GM21381 (cell line): ENCODE data around the gene NABP1.

Experiments
- ATAC-seq: cut with Tn5 transposase; IDR thresholded peaks from one replicate; pipeline ENCODE4 v1.9.1; 2021; ENCODE audit warnings: mild to moderate bottlenecking, moderate library complexity; ENCODE audit not compliant: unreplicated experiment

NABP1 gene

GRCh38 chr2:191703079-191703725 is 25.3 kb downstream of the NABP1 start:
- no peak for ATAC-seq

GRCh38 chr2:191705084-191705483 is 27.1 kb downstream of the NABP1 start:
- no peak for ATAC-seq

- no peak for ATAC-seq
Measured at GRCh38 chr2:191705701-191706100, 27.8 kb downstream of the NABP1 start.

GRCh38 chr2:191706791-191707190 is 28.9 kb downstream of the NABP1 start:
- no peak for ATAC-seq

- no peak for ATAC-seq
Measured at GRCh38 chr2:191707542-191707941, 29.6 kb downstream of the NABP1 start.

GRCh38 chr2:191710411-191710900 is 32.5 kb downstream of the NABP1 start:
- ATAC-seq, result no peak

GRCh38 chr2:191711621-191712020 is 33.7 kb downstream of the NABP1 start:
- no peak for ATAC-seq

- no peak for ATAC-seq
Measured at GRCh38 chr2:191713837-191714236, 35.9 kb downstream of the NABP1 start.

- no peak for ATAC-seq
Measured at GRCh38 chr2:191714925-191715324, 37.0 kb downstream of the NABP1 start.

GRCh38 chr2:191715471-191715870 is 37.5 kb downstream of the NABP1 start:
- ATAC-seq, result no peak

GRCh38 chr2:191719261-191719660 is 41.3 kb downstream of the NABP1 start:
- ATAC-seq, result no peak

GRCh38 chr2:191719938-191720337 is 42.0 kb downstream of the NABP1 start:
- no peak for ATAC-seq

GRCh38 chr2:191721331-191721730 is 43.4 kb downstream of the NABP1 start:
- no peak for ATAC-seq

- ATAC-seq, result no peak
Measured at GRCh38 chr2:191724015-191724414, 46.1 kb downstream of the NABP1 start.

GRCh38 chr2:191728750-191729624 is 51.1 kb downstream of the NABP1 start:
- no peak for ATAC-seq

- ATAC-seq, result no peak
Measured at GRCh38 chr2:191730263-191730662, 52.3 kb downstream of the NABP1 start.
